GM21423 (cell line): ENCODE measurements around the gene KCNQ1.

Experiments used
- ATAC-seq: cut with Tn5 transposase; IDR thresholded peaks from one replicate; pipeline ENCODE4 v1.9.1; 2021; ENCODE audit warnings: mild to moderate bottlenecking, moderate library complexity; ENCODE audit not compliant: unreplicated experiment

The KCNQ1 gene

GRCh38 chr11:2750682-2751522, 306.1 kb downstream of the KCNQ1 start:
- ATAC-seq = no peak

DNA sequence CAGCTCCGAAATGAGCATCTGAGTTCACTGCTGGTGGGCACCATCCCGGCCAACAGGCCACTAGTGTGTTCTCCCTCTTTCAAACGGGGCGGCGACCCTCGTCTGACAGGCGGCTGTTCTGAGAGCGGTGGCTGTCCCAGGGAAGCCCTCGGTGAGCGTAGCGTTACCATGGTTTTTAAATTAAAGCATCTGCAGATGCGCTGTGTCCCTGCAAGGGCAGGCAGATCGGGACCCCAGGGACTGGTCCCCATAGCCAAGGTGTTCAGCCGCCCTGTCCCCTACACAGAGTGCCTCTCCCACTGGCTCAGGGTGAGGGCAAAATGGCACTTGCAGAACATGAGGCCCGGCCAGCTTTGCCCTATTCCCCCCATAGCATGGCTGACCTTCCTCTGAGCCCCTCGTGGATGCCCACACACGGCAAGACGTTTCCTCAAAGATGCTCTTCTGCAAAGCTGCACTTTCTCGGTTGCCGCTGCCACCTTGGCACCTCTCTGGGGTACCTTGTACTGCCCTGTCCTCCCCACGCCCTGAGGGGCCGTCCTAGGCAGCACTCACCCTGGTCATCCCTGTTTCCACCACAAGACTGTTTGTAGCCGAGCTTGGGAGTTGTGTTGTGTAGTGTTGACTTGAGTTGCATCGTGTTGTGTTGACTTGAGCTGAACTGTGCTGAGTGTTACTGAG, 306.9 kb downstream of the KCNQ1 start:
- ATAC-seq = no peak

- ATAC-seq = no peak
Measured at GRCh38 chr11:2752204-2752770, 307.5 kb downstream of the KCNQ1 start.

DNA sequence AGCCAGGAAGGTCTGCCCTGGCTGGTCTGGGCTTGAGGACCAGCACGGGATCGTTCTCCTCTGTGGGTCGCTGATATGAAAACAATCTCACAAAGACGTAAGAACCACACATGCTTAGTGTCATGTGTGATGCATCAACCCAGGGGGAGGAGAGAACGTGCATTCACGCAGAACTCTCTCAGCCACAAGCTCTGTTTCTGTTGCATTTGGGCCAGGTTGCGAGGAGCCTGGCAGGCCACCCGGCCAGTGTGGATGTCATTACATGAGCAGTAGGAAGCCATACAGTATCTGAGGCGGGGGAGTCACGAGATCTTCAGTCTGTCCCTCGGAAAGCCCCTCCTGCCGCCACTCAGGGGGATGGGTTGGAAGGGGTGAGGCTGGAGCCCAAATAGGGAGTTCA, 308.1 kb downstream of the KCNQ1 start:
- ATAC-seq = no peak

GRCh38 chr11:2754008-2754407, 309.2 kb downstream of the KCNQ1 start:
- no peak for ATAC-seq

DNA sequence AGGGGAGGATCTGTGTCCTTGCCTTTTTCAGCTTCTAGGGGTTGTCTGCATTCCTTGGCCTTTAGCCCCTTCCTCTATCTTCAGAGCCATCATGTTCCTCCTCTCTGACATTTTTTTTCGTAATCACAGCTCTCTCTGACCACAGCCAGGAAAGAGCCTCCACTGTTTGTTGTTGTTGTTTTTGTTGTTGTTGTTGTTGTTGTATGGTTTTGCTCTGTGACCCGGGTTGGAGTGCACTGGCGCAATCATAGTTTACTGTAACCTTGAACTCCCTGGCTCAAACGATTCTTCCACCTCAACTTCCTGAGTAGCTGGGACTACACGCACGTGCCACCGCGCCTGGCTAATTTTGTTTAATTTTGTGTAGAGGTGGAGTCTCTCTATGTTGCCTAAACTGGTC, 310.3 kb downstream of the KCNQ1 start:
- ATAC-seq = no peak

DNA sequence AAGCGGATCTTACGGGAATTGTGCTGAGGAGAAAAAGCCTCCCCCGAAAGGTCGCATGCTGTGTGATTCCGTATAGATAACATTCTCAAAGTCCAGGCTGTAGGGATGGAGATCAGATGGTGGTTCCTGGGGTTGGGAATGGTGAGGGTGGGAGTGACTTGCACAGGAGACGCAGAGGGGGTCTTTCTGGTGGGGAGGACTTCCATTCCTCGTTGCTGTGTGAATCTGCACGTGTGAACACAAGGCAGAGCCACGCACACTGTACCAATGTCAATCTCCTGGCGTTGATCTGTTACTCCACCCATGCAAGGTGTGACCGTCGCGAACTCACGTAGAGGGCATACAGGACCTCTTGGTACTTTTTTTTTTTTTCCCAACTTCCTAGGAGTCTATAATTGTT, 313.9 kb downstream of the KCNQ1 start:
- no peak for ATAC-seq

- ATAC-seq = no peak
Measured at GRCh38 chr11:2759228-2760195, 314.7 kb downstream of the KCNQ1 start.

DNA sequence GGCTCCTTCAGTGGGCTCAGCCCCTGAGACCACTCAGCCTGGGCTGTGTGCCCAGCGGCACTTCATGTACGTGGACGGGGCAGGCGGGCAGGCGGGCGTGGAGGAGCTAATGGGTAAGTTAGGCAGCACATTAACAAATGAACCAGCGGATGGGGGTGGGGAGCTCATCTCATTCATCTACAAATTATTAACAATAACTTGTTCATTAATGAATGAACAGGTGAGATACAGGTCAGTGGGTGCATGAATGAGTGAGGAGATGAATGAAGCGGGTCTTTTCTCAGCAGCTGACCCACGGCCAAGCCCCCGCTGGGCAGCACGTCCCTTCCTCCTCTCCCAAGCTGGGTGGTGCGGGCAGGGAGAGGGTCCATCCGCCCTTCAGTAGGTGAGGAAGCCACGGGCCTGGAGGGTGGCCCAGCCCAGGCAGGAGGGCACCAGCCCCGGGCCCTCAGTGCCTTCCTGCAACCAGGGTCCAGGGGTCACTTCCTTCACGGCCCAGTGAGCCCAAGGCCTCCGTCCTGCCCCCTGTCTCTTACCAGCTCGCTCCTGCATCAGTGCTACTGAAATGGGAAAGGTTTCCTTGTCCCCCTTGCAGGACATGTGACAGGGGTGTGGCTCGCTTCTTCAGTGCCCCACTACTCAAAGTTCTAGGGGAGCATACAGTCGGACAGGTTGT, 315.5 kb downstream of the KCNQ1 start:
- no peak for ATAC-seq

DNA sequence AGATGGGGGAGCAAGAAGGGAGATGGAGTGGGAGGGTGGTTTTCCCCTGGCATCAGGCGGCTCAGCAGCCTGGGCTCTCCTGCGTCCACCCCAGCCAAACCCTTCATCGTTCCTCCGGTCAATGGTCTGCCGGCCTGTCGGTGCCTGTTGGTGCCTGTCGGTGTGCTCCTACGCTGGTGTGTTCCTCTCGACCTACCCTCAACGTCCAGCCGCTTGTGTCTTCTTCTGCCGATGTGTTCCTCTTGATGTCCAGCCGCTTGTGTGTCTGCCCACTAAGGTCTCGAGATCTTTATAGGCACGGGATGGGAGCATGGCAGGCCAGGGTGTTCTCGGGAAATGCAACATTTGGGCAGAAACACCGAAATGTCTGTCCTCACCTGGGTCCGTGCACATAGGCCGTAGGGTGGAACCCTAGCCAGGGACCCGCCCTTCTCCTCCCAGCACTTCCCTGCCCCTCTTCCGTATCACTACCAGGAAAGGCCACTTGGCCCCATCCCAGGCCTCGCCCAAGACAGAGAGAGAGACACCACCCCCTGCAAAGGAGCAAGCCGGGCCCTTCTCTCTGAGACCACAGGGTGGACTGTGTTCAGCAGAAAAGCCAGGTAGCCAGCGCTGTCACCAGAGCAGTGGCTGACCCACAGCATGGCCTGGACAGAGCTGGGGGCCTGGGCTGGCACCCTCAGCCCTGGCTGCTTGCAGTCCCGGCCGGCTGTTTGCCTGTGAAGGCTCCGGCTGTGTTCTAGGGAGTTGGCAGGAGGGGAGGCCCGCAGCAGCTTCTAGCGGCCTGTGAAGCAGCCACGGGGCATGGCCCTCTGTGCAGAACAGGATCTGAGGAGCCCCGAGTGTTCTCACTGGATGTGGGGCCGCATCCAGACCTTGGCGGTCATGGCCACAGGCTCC, 316.6 kb downstream of the KCNQ1 start:
- no peak for ATAC-seq

DNA sequence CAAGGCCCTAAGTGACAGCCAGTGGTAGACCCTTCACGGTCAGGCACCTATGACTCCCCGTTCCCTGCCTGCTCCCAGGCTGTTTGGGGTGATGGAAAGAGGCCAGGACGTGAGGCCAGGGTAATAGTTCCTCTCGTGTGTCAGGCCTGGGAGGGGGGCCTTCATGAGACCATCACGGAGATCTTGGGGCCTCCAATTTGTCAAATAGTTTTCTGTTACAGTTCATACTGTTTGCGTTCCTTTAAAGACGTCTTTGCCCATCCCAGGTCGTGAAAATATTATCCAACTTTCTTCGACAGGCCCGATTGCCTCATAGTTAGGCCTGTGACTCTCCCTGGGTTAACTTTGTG, 317.2 kb downstream of the KCNQ1 start:
- ATAC-seq = no peak

DNA sequence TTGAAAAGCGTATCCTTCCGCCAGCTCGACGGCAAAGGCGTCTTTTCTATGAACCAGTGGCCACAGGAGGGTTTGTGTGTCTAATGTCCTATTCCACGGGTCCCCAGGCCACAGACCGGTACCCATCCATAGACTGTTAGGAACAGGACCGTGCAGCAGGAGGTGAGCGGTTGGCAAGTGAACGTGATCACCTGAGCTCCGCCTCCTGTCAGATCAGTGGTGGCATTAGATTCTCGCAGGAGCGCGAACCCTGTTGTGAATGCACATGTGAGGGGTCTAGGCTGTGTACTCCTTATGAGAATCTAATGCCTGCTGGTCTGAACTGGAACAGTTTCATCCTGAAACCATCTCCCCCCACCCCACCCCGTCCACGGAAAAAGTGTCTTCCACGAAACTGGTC, 317.6 kb downstream of the KCNQ1 start:
- no peak for ATAC-seq

DNA sequence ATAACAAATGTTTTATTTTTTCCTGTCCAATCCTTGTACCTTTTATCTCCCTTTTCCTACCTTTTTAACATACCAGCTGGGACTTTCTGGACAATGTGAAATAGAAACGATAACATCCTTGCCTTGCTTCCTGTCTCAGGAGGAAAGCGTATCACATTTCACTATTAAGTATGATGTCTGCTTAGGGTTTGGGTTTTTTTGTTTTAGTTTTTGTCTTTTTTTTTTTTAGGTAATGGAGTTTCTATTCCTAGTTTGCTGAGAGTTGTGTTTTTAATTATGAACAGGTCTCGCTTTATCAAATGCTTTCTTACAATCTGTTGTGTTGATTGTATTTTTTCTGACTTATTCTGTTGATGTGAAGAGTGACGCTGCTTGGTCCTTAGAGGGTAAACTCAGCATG, 319.2 kb downstream of the KCNQ1 start:
- no peak for ATAC-seq

- no peak for ATAC-seq
Measured at GRCh38 chr11:2765491-2765890, 320.7 kb downstream of the KCNQ1 start.

DNA sequence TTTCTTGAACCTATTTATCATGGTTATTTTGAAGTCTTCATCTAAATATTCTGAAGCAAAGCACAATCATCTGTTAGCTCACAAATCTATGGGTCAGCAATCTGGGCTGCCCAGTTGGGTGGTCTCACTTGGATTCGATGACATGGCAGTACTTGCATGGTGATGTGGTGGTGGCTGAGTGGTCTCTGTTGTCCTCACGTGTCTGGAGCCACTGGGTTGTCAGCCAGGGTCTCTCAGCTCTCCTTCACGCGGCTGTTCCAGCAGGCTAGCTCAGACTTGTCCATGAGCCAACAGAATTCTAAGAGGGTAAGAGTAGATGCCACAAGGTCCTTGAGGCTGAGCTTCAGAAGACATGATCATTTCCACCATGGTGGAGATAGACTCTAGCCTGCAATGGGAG, 321.4 kb downstream of the KCNQ1 start:
- no peak for ATAC-seq

- ATAC-seq = no peak
Measured at GRCh38 chr11:2767071-2767470, 322.3 kb downstream of the KCNQ1 start.

GRCh38 chr11:2767801-2768200, 323.0 kb downstream of the KCNQ1 start:
- no peak for ATAC-seq

- ATAC-seq = no peak
Measured at GRCh38 chr11:2768471-2769408, 323.9 kb downstream of the KCNQ1 start.
